HepG2 (cell line): ENCODE measurements around the gene HYOU1. TPM values are rescaled to one million over a fixed set of nuclear protein-coding genes. Genes with fewer than 3 reads are reported as not detected.

Experiments
- FOXK1 ChIP-seq: sonication (generic); formaldehyde crosslinking; IDR thresholded peaks from 2 replicates; pipeline ENCODE4 v1.4.0; 2020; ENCODE audit warnings: low read depth, missing genetic modification reagents, borderline replicate concordance
- FOXK2 ChIP-seq: fragments of 450-650 bp; IDR thresholded peaks from 2 replicates; pipeline ENCODE4 v1.6.1; 2016
- KAT7 ChIP-seq: IDR thresholded peaks from 2 replicates; pipeline ENCODE4 v1.6.1; 2018; ENCODE audit warnings: borderline replicate concordance, missing compliant biosample characterization
- KDM5B ChIP-seq: sonication (generic); formaldehyde crosslinking; IDR thresholded peaks from 2 replicates; pipeline ENCODE4 v1.4.0; 2020; ENCODE audit warnings: missing genetic modification reagents, mild to moderate bottlenecking, borderline replicate concordance
- SKI ChIP-seq: fragments of 450-650 bp; IDR thresholded peaks from one replicate; pipeline ENCODE4 v1.6.1; 2018; ENCODE audit warnings: mild to moderate bottlenecking; ENCODE audit not compliant: partially characterized antibody
- SMAD3 ChIP-seq: sonication (generic); formaldehyde crosslinking; IDR thresholded peaks from 2 replicates; pipeline ENCODE4 v1.4.0; 2020; ENCODE audit warnings: missing genetic modification reagents
- SP2 ChIP-seq: sonication (generic); formaldehyde crosslinking; IDR thresholded peaks from 2 replicates; pipeline ENCODE4 v1.5.1; 2020; ENCODE audit warnings: mild to moderate bottlenecking, missing genetic modification reagents
- XRCC5 ChIP-seq: fragments of 200-400 bp; formaldehyde crosslinking; optimal IDR thresholded peaks from 2 replicates; pipeline ENCODE3; 2017; ENCODE audit warnings: mild to moderate bottlenecking, low read length
- ZBTB8A ChIP-seq: sonication (generic); formaldehyde crosslinking; IDR thresholded peaks from 2 replicates; pipeline ENCODE4 v1.4.0; 2020; ENCODE audit warnings: mild to moderate bottlenecking, low read depth, missing genetic modification reagents, borderline replicate concordance
- ZFY ChIP-seq: sonication (generic); formaldehyde crosslinking; IDR thresholded peaks from 2 replicates; pipeline ENCODE4 v1.4.0; 2020; ENCODE audit warnings: missing genetic modification reagents
- ZKSCAN1 ChIP-seq: fragments of 150-350 bp; IDR thresholded peaks from 2 replicates; pipeline ENCODE4 v1.6.1; 2014; ENCODE audit warnings: low read length
- ZNF460 ChIP-seq: sonication (generic); formaldehyde crosslinking; IDR thresholded peaks from 2 replicates; pipeline ENCODE4 v1.5.1; 2020; ENCODE audit warnings: missing genetic modification reagents, mild to moderate bottlenecking, borderline replicate concordance
- ZNF660 ChIP-seq: sonication (generic); formaldehyde crosslinking; IDR thresholded peaks from 2 replicates; pipeline ENCODE4 v1.5.1; 2020; ENCODE audit warnings: mild to moderate bottlenecking, low read depth, missing genetic modification reagents, borderline replicate concordance
- ZNF670 ChIP-seq: sonication (generic); formaldehyde crosslinking; IDR thresholded peaks from 2 replicates; pipeline ENCODE4 v1.8.0; 2022; ENCODE audit warnings: mild to moderate bottlenecking, missing genetic modification reagents, borderline replicate concordance
- ZNF768 ChIP-seq: sonication (generic); formaldehyde crosslinking; IDR thresholded peaks from 2 replicates; pipeline ENCODE4 v1.4.0; 2020; ENCODE audit warnings: missing genetic modification reagents
- ZZZ3 ChIP-seq: sonication (generic); formaldehyde crosslinking; IDR thresholded peaks from 2 replicates; pipeline ENCODE4 v1.4.0; 2020; ENCODE audit warnings: missing genetic modification reagents, mild to moderate bottlenecking, borderline replicate concordance
- polyA plus RNA-seq, 8 experiments: library from polyadenylated mRNA; depleted of rRNA in 3 of 8; stranded (reverse) in 7 of 8; unstranded in 1 of 8; fragments of >200 nt; fragmentation: Illumina TruSeq in 4 of 8; extraction: Trizol in 4 of 8; gene quantifications; 2 replicates each; pipeline versions ENCODE4 v1.2.1 to v1.2.3, GENCODE V29; 2011 to 2016; ENCODE audit warnings: low read depth in 4 of 8, missing spikeins in 1 of 8, mixed read lengths in 1 of 8; ENCODE audit not compliant: insufficient read depth in 1 of 8
- total RNA-seq, 5 experiments: library from RNA; depleted of rRNA; stranded (reverse); fragments of >200 nt; fragmentation: Illumina TruSeq; extraction: Trizol; gene quantifications; 2 replicates each; pipeline ENCODE4 v1.2.3, GENCODE V29; 2016; ENCODE audit warnings: low read depth in 1 of 5
- TF ChIP-seq, protein P1 (sequence below): sonication (generic); formaldehyde crosslinking; IDR thresholded peaks from 2 replicates; pipeline ENCODE4 v1.4.0; 2020; ENCODE audit warnings: missing genetic modification reagents
- TF ChIP-seq, protein P2 (sequence below): sonication (generic); formaldehyde crosslinking; IDR thresholded peaks from 2 replicates; pipeline ENCODE4 v1.9.0; 2022; ENCODE audit warnings: low read depth, missing genetic modification reagents

HYOU1 gene
- total and polyA plus RNA-seq, 2 of the 13 experiments (the other 11 are each of a cell fraction or from before 2014, with no cell fraction given): 127 to 155 TPM

DNA sequence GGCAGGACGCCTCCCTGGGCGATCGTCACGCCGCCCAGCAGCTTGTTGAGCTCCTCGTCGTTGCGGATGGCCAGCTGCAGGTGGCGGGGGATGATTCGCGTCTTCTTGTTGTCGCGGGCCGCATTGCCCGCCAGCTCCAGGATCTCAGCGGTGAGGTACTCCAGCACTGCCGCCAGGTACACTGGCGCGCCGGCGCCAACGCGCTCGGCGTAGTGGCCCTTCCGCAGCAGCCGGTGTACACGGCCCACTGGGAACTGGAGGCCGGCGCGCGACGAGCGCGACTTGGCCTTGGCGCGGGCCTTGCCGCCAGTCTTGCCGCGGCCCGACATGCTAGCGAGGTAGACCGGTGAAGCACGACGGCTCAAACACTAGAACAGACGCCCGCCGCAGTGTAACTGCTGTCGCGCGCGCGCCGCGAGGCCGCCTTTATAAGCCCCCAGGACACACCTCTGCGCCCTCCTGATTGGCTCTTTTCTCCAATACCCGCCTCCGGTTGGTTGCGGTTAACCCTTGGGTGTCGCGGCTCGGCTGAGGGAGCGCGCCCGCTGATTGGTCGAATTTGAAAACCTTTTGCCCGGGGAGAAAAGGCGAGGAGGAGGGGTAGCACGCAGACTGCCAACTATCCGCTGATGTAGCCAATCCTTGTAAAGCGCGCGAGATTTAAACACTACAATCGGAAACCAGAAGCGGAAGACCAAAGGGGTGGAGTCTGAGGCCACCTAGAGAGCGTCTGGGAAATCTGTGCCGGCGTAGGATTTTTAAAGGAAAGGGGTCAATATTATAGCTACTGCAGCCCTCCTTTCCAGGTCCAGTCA is 38.3 kb upstream of the HYOU1 start (continued):
- TF ChIP-seq, protein P1, sequence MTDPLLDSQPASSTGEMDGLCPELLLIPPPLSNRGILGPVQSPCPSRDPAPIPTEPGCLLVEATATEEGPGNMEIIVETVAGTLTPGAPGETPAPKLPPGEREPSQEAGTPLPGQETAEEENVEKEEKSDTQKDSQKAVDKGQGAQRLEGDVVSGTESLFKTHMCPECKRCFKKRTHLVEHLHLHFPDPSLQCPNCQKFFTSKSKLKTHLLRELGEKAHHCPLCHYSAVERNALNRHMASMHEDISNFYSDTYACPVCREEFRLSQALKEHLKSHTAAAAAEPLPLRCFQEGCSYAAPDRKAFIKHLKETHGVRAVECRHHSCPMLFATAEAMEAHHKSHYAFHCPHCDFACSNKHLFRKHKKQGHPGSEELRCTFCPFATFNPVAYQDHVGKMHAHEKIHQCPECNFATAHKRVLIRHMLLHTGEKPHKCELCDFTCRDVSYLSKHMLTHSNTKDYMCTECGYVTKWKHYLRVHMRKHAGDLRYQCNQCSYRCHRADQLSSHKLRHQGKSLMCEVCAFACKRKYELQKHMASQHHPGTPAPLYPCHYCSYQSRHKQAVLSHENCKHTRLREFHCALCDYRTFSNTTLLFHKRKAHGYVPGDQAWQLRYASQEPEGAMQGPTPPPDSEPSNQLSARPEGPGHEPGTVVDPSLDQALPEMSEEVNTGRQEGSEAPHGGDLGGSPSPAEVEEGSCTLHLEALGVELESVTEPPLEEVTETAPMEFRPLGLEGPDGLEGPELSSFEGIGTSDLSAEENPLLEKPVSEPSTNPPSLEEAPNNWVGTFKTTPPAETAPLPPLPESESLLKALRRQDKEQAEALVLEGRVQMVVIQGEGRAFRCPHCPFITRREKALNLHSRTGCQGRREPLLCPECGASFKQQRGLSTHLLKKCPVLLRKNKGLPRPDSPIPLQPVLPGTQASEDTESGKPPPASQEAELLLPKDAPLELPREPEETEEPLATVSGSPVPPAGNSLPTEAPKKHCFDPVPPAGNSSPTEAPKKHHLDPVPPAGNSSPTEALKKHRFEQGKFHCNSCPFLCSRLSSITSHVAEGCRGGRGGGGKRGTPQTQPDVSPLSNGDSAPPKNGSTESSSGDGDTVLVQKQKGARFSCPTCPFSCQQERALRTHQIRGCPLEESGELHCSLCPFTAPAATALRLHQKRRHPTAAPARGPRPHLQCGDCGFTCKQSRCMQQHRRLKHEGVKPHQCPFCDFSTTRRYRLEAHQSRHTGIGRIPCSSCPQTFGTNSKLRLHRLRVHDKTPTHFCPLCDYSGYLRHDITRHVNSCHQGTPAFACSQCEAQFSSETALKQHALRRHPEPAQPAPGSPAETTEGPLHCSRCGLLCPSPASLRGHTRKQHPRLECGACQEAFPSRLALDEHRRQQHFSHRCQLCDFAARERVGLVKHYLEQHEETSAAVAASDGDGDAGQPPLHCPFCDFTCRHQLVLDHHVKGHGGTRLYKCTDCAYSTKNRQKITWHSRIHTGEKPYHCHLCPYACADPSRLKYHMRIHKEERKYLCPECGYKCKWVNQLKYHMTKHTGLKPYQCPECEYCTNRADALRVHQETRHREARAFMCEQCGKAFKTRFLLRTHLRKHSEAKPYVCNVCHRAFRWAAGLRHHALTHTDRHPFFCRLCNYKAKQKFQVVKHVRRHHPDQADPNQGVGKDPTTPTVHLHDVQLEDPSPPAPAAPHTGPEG (CRISPR knock-in tag): peak; percentile 88
- TF ChIP-seq FOXK2: no peak
- peak; percentile 44; the same call in 1 of the 2 replicates for TF ChIP-seq SMAD3
- peak; percentile 83 for TF ChIP-seq ZNF768
- TF ChIP-seq KAT7 (CRISPR knock-in tag): peak; percentile 21; the same call in 1 of the 2 replicates
- TF ChIP-seq ZBTB8A (CRISPR knock-in tag): no peak
- TF ChIP-seq ZNF670 (CRISPR knock-in tag): peak; percentile 59
- TF ChIP-seq, protein P2, sequence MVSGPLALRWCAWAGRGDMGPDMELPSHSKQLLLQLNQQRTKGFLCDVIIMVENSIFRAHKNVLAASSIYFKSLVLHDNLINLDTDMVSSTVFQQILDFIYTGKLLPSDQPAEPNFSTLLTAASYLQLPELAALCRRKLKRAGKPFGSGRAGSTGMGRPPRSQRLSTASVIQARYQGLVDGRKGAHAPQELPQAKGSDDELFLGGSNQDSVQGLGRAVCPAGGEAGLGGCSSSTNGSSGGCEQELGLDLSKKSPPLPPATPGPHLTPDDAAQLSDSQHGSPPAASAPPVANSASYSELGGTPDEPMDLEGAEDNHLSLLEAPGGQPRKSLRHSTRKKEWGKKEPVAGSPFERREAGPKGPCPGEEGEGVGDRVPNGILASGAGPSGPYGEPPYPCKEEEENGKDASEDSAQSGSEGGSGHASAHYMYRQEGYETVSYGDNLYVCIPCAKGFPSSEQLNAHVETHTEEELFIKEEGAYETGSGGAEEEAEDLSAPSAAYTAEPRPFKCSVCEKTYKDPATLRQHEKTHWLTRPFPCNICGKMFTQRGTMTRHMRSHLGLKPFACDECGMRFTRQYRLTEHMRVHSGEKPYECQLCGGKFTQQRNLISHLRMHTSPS (CRISPR knock-in tag): peak; percentile 80; the same call in 1 of the 2 replicates
- no peak; the same call in 1 of the 2 replicates for TF ChIP-seq FOXK1 (CRISPR knock-in tag)
- TF ChIP-seq ZFY (CRISPR knock-in tag): peak; percentile 89
- TF ChIP-seq XRCC5: peak; percentile 43
- peak; percentile 30 for TF ChIP-seq SKI
- TF ChIP-seq ZZZ3 (CRISPR knock-in tag): peak; percentile 33; the same call in 1 of the 2 replicates
- TF ChIP-seq SP2 (CRISPR knock-in tag): peak; percentile 83
- TF ChIP-seq ZNF660 (CRISPR knock-in tag): no peak
- no peak for TF ChIP-seq ZNF460 (CRISPR knock-in tag)
- TF ChIP-seq ZKSCAN1: no peak
- TF ChIP-seq KDM5B (CRISPR knock-in tag): peak; percentile 92
